Measurements from ENCODE around the gene EEPD1. TPM values are rescaled to one million over a fixed set of nuclear protein-coding genes. Genes with fewer than 3 reads are reported as not detected.
A peak's percentile ranks its signal among the peaks of the same experiment; 100 is the strongest.
"Not testable (repeated sequence)": the region's sequence is repeated elsewhere in the genome, so short reads cannot be mapped to it uniquely, and the experiment has no call there.

EEPD1 gene
- total RNA-seq = 1 to 10 TPM in 2 of 3 donors, under 1 TPM in 1; 0.63 to 1.4 (median 1.3) TPM

GRCh38 chr7:36152756-36153570 lies at the start of gene EEPD1:
EEPD1 (plus strand) TSS chr7:36153254; CDS start chr7:36154325, 1,071 bp downstream.
- Mint-ChIP-seq H3K9me3 (peaks cover 4% of the 10 kb centered on the region), H3K4me1 (ENCODE audit: low read depth) (peaks cover 36% of the 10 kb centered on the region), H3K4me3 (peak within 1 kb of the TSS; percentile 79), H3K36me3 (ENCODE audit: insufficient read depth) (no peaks in the 10 kb centered on the region), H3K27me3 (ENCODE audit: low read depth) (peaks cover 2% of the 10 kb centered on the region)
- peak; percentile 100 for DNase-seq
- peak; percentile 95 to 97 for ATAC-seq

GRCh38 chr7:36103837-36104561 lies 49.1 kb upstream of the EEPD1 start:
- ATAC-seq (no peak), DNase-seq (no peak)
- no peaks in the 10 kb centered on the region for H3K27me3 Mint-ChIP-seq (ENCODE audit: low read depth)
- peaks cover 12% of the 10 kb centered on the region for H3K9me3 Mint-ChIP-seq
- H3K36me3 Mint-ChIP-seq (ENCODE audit: insufficient read depth) = no peaks in the 10 kb centered on the region
- H3K4me3 Mint-ChIP-seq = no peak overlapping the region
- no peaks in the 10 kb centered on the region for H3K4me1 Mint-ChIP-seq (ENCODE audit: low read depth)

- not testable (repeated sequence) for H3K27me3 Mint-ChIP-seq (ENCODE audit: low read depth); DNase-seq; H3K36me3 Mint-ChIP-seq (ENCODE audit: insufficient read depth); H3K4me1 Mint-ChIP-seq (ENCODE audit: low read depth); H3K9me3 Mint-ChIP-seq; H3K4me3 Mint-ChIP-seq; ATAC-seq
These were observed 45.8 kb upstream of the EEPD1 start for GRCh38 chr7:36106972-36107908.

GRCh38 chr7:36107926-36108631 lies 45.0 kb upstream of the EEPD1 start:
- peaks cover 3% of the 10 kb centered on the region for H3K4me1 Mint-ChIP-seq (ENCODE audit: low read depth)
- H3K9me3 Mint-ChIP-seq = no peaks in the 10 kb centered on the region
- no peaks in the 10 kb centered on the region for H3K36me3 Mint-ChIP-seq (ENCODE audit: insufficient read depth)
- no peak for ATAC-seq
- H3K4me3 Mint-ChIP-seq = no peak overlapping the region
- no peak for DNase-seq
- no peaks in the 10 kb centered on the region for H3K27me3 Mint-ChIP-seq (ENCODE audit: low read depth)

- H3K27me3 Mint-ChIP-seq (ENCODE audit: low read depth) = no peaks in the 10 kb centered on the region
- H3K4me1 Mint-ChIP-seq (ENCODE audit: low read depth) = peaks cover 3% of the 10 kb centered on the region
- H3K36me3 Mint-ChIP-seq (ENCODE audit: insufficient read depth) = no peaks in the 10 kb centered on the region
- H3K9me3 Mint-ChIP-seq = no peaks in the 10 kb centered on the region
- ATAC-seq (no peak), DNase-seq (no peak)
- H3K4me3 Mint-ChIP-seq = no peak overlapping the region
These were observed 43.9 kb upstream of the EEPD1 start for GRCh38 chr7:36109013-36109627.

GRCh38 chr7:36110584-36110983 lies 42.5 kb upstream of the EEPD1 start:
- peaks cover 9% of the 10 kb centered on the region for H3K4me1 Mint-ChIP-seq (ENCODE audit: low read depth)

GRCh38 chr7:36112969-36113368 lies 40.1 kb upstream of the EEPD1 start:
- Mint-ChIP-seq H3K9me3 (no peaks in the 10 kb centered on the region), H3K4me3 (no peak overlapping the region), H3K4me1 (ENCODE audit: low read depth) (peaks cover 30% of the 10 kb centered on the region), H3K27me3 (ENCODE audit: low read depth) (no peaks in the 10 kb centered on the region), H3K36me3 (ENCODE audit: insufficient read depth) (no peaks in the 10 kb centered on the region)
- no peak for ATAC-seq
- DNase-seq = no peak

More at GRCh38 chr7:36110584-36110983, 42.5 kb upstream of the EEPD1 start:
- H3K27me3 Mint-ChIP-seq (ENCODE audit: low read depth) = no peaks in the 10 kb centered on the region
- no peak for DNase-seq
- H3K36me3 Mint-ChIP-seq (ENCODE audit: insufficient read depth) = no peaks in the 10 kb centered on the region
- H3K4me3 Mint-ChIP-seq = no peak overlapping the region
- H3K9me3 Mint-ChIP-seq = no peaks in the 10 kb centered on the region
- no peak for ATAC-seq

GRCh38 chr7:36114355-36114754 lies 38.7 kb upstream of the EEPD1 start:
- H3K36me3 Mint-ChIP-seq (ENCODE audit: insufficient read depth) = no peaks in the 10 kb centered on the region
- ATAC-seq (no peak), DNase-seq (no peak)
- no peaks in the 10 kb centered on the region for H3K9me3 Mint-ChIP-seq
- no peak overlapping the region for H3K4me3 Mint-ChIP-seq
- H3K4me1 Mint-ChIP-seq (ENCODE audit: low read depth) = peaks cover 27% of the 10 kb centered on the region
- H3K27me3 Mint-ChIP-seq (ENCODE audit: low read depth) = no peaks in the 10 kb centered on the region

- Mint-ChIP-seq H3K9me3 (no peaks in the 10 kb centered on the region), H3K4me3 (no peak overlapping the region), H3K36me3 (ENCODE audit: insufficient read depth) (no peaks in the 10 kb centered on the region), H3K4me1 (ENCODE audit: low read depth) (peaks cover 27% of the 10 kb centered on the region), H3K27me3 (ENCODE audit: low read depth) (no peaks in the 10 kb centered on the region)
- ATAC-seq (peak; percentile 99), DNase-seq (peak; percentile 42)
These were observed 37.4 kb upstream of the EEPD1 start for GRCh38 chr7:36115448-36116321.

GRCh38 chr7:36116347-36117202 lies 36.5 kb upstream of the EEPD1 start:
- Mint-ChIP-seq H3K4me1 (ENCODE audit: low read depth) (peaks cover 27% of the 10 kb centered on the region), H3K9me3 (peaks cover 6% of the 10 kb centered on the region), H3K36me3 (ENCODE audit: insufficient read depth) (no peaks in the 10 kb centered on the region), H3K27me3 (ENCODE audit: low read depth) (no peaks in the 10 kb centered on the region), H3K4me3 (no peak overlapping the region)
- DNase-seq (no peak), ATAC-seq (no peak)

- H3K36me3 Mint-ChIP-seq (ENCODE audit: insufficient read depth) = no peaks in the 10 kb centered on the region
- ATAC-seq = no peak
- H3K27me3 Mint-ChIP-seq (ENCODE audit: low read depth) = no peaks in the 10 kb centered on the region
- DNase-seq = no peak
- H3K4me1 Mint-ChIP-seq (ENCODE audit: low read depth) = peaks cover 27% of the 10 kb centered on the region
- peak overlapping the region; percentile 3 for H3K4me3 Mint-ChIP-seq
- H3K9me3 Mint-ChIP-seq = peaks cover 11% of the 10 kb centered on the region
These were observed 35.7 kb upstream of the EEPD1 start for GRCh38 chr7:36117203-36117840.

Measured in activated T-cell treated with anti-CD3 and anti-CD28 coated beads, Interleukin-2, amount 50 U/mL, for 4 hours (primary cell).